NCI-H2081 (cell line): ENCODE data around the gene MPIG6B.

Experiments used
- DNase-seq, 2 experiments: peaks; one replicate each; lab custom pipeline; 2025; lab: John Stamatoyannopoulos, UW

MPIG6B gene

GRCh38 chr6:31722173-31722572 lies 1.0 kb upstream of the MPIG6B start:
- DNase-seq, result no peak

DNA sequence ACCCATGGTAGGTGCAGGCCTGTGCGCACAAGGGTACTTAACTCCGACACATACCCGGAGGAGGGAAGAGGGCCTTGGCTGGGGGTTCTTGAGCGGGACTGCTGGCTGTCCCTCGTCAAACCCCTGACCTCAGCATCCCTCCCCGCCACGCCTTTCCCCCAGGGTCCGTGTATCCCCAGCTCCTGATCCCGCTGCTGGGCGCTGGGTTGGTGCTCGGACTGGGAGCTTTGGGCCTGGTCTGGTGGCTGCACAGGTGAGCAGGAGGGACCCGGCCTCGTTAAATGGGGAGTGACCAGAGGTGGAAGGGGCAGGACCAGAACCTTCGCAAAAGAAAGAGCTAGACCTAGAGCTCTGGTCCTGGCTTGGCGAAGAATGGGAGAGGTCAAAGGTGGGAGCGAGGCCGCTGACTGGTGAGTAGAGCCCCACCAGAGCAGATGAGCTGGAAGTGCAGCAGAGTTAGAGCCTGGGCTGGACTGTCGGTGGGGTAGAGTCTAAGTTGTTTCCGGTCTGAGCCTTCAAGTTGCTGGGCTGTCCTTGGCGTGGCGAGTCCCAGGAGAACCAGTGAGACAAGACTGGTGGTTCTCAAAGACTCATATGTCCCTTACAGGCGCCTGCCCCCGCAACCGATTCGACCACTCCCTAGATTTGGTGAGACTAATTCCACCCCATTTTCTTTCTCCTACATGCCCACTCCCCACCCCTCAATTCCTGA lies 963 bp downstream of the MPIG6B start:
- no peak for DNase-seq

- no peak for DNase-seq
Measured at GRCh38 chr6:31725502-31726350, 2.6 kb downstream of the MPIG6B start.

DNA sequence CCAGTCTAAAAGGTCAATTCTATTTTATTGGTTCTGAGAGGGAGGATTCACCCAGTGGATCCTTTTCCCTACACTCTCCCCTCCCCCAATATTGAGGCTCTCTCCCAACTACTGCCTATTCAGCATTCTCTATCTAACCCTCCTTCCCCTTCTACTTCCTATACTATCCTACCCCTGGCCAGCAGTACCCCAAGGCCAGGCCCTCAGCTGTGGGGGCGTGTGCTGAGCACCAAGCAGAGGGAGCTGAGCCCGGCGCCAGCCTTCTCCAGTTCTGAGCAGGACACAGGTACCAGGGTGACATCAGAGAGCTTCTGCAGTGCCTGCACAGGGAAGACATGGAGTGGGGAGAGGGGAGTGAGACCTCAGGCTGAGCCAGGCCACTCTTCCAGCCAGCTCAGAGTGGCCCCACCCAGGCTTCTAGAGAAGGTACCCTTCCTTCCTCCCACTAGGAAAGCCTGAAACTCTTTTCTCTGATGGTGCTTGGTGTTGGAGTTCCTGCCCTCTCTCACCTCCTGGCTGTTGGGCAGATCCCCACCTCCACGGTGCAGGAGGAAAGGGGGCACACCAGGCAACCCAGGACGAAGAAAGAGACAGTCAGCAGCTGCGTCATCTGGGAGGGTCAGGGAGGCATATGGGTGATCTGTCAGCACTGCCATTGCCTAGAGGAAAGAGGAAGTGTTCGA lies 4.0 kb downstream of the MPIG6B start:
- no peak for DNase-seq

DNA sequence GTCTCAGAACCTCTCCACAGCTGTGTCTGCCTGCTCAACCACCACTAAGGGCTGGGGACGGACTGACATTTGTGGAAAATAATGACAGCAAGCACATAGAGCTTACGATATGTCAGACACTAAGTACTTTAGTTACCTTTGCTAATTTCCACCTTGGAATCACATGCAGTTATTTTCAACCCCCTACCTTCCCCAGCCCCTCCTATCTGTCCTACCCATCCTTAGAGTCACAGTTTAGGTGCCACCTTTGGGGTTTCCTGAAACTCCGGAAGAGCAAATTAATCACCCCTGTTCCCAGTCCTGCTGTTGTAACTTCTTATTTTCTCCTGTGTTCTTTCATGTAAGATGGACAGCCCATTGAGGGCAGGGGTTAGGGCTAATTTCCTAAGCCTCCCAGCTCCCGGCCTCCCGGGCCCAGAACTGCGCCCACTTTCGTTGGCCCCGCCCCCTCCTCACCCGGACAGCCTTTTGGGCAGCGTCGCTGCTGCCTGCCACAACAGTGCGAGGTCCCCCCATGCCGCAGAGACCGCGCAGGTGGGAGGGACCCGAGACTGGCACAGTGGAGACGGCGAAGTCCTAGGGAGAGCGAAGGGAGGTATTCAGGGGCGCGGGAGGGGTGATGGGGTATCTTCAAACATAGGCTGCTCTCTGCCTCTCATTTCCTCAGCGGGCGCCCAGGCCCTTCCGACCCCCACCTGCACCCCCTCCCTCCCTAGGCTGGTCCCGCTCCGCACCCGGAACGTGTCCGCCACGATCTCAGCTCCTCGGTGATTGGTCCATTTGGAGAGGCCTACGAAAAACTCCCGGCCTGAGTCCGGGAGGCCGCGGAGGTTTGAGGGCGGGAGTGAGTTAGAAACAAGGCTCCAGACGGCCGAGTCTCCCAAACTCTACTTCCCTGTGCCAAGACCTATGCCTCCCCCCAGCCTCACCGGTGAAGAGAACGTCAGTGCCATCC lies 4.8 kb downstream of the MPIG6B start:
- DNase-seq, result no peak

DNA sequence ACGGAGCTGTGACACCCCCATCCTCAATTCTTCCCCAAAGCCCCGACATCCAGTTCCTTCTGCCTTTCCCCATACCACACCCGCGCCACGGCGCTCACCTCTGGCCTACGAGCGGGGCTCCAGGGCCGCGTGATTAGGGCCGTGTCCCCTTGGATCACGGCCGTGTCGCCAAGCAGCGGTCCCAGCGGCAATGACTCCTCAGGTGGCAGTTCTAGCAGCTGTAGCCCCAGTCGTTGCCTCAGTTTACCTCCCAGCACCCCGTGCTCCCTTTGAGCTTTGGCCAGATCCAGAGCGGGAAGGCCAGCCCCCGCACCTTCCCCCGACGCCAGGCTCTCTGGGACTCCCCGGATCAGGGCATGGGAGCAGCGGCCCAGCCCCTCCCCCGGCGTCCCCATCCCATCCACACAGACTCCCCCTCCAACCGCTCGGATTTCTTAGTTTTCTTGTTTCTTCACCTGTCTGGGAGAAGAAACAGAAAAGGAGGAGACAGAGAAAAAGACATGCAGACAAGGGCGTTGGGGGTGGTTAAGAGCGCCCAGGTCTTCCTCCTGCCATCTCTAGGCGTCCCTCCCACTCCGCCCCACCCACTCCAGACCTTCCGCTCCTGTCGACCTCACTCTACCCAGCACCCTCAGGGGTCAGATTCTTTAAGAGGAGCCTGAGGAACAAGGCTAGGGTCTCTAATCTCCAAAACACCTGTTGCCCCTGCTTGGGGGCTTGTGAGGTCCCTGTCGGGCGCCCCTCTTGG lies 5.8 kb downstream of the MPIG6B start, which contains the start of gene DDAH2:
Gene DDAH2 (minus strand): TSS at position 533 of the 748 bp plus-strand sequence. CDS start 138 bp downstream, at position 395.
- no peak for DNase-seq

DNA sequence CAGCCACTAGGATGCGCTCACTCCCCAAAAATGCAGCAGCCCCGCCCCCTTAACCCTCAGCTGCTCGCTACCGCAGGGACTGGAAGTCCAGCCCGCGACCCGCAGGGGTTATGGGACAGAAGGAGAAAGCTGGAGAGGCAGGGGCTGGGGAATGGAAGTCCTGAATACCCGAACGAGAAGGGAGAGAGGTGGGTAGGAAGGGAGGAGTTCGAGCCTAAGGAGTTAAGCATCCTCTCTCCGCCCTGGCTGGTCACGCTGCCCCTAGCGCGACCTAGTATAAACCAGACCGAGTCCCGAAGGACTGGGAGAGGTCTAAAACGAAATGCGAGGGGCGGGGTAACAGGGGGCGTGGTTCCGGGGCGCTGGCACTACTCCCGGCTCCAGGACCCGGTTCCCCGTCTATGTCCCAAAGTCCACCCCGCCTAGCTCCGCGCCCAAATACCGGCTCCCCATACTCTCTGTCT lies 6.4 kb downstream of the MPIG6B start:
- peak; percentile 67 for DNase-seq

GRCh38 chr6:31729979-31730630 lies 6.9 kb downstream of the MPIG6B start:
- no peak for DNase-seq

GRCh38 chr6:31730631-31731086 lies 7.5 kb downstream of the MPIG6B start:
- DNase-seq, result no peak

GRCh38 chr6:31732029-31732428 lies 8.9 kb downstream of the MPIG6B start:
- no peak for DNase-seq

DNA sequence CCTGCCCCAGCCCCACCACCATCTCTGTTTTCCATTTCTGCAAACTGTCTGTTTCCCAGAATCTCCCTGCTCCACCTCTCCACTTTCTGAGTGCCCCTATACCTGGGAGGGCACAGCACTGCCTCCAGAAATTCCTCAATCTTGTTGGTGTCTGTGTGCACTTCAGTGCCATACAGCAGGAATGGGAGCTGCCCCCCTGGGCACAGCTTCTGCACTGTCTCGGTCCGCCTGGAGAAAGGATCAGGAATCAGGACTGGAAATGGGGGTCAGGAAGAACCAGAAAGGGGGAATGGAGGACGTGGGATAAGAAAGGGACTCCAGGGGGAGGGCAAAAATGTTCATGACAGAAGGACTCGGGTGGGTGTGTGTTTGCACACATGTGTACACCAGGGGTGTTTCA lies 10.6 kb downstream of the MPIG6B start:
- DNase-seq, result no peak

DNA sequence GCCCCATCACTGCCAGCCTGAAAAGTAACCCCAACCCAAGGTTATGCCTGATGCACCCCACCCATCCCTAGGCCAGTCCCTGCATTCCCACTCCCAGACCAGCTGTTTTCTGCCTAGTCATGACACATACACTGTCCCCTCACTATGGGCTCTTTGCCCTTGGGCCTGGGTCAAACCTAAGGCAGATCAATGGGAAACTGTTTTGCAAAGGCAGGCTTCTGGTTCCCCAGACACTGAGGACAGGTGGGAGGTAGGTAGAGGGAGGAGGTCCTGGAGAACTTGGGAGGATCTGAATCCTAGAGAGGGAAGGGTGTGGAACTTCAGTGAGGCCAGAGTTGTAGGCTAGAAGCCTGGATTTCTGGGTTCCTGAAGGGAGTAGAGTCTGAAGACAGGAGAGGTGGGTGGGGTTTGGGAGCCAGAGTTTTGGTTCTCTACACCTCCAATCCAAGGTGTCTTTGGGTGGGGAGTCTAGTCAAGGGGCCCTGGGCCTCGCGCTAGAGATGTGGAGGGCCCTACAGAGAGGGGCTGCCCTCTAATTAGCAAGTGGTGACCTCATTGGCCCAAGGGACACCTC lies 11.2 kb downstream of the MPIG6B start:
- no peak for DNase-seq

GRCh38 chr6:31734821-31735406 lies 11.7 kb downstream of the MPIG6B start:
- DNase-seq, result no peak

- peak; percentile 58 to 79 for DNase-seq
Measured at GRCh38 chr6:31736021-31736767, 13.0 kb downstream of the MPIG6B start, which contains the start of gene CLIC1. Gene CLIC1, minus strand, starts transcription at chr6:31736530. Its CDS starts 230 bp downstream, at chr6:31736300.

- no peak for DNase-seq
Measured at GRCh38 chr6:31736768-31737314, 13.7 kb downstream of the MPIG6B start.

DNA sequence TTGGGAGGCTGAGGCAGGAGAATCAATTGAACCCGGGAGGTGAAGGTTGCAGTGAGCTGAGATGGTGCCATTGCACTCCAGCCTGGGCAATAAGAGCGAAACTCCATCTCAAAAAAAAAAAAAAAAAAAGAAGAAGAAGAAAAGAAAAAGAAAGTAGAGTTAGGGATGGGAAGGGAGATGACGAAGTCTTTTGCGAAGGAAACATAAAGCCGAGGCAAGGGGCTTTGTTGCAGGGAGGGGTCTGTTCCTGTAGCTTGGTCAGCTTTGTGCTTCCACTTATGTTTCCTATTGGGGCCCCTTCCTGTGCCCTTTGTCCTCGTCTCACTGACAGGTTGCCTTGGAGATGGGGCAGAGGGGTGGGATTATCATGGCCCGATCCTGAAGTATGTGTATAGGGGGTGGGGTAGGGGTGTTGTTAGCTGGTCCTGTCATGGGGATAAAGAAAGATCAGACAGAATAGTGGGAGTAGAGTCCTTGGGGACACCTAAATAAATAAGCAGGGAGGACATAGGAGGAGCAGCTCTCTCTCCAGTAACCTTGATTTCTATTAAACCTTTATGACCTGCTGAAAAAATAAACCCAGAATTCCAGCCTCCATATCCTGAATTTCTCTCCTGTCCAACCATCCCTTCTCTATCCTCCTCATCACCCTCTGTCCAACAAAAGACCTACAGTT lies 14.3 kb downstream of the MPIG6B start:
- peak in 1 of 2 experiments; percentile 42 for DNase-seq
